Suprapubic skin (tissue), 4 donors: ENCODE results near the gene MAPK12. TPM values are rescaled to one million over a fixed set of nuclear protein-coding genes. Genes with fewer than 3 reads are reported as not detected.
A peak's percentile ranks its signal among the peaks of the same experiment; 100 is the strongest.

ENCODE experiments used
- DNase-seq, 2 donors: peaks; one replicate each; pipeline ENCODE4 v3.0.0-alpha.2; 2019; ENCODE audit warnings: low spot score in 2 of 2
- H3K27ac ChIP-seq: fragments of 200-600 bp; sonication (generic); one replicate; pipeline ENCODE4 v1.5.1; 2019
- H3K27me3 ChIP-seq: fragments of 200-600 bp; sonication (generic); one replicate; pipeline ENCODE4 v1.5.1; 2019
- H3K36me3 ChIP-seq: fragments of 200-600 bp; sonication (generic); one replicate; pipeline ENCODE4 v1.5.1; 2019
- H3K4me1 ChIP-seq: fragments of 200-600 bp; sonication (generic); one replicate; pipeline ENCODE4 v1.5.1; 2019
- H3K4me3 ChIP-seq: fragments of 200-600 bp; sonication (generic); one replicate; pipeline ENCODE4 v1.5.1; 2019; ENCODE audit warnings: mild to moderate bottlenecking
- H3K9me3 ChIP-seq: fragments of 200-600 bp; sonication (generic); one replicate; pipeline ENCODE4 v1.5.1; 2019
- CTCF ChIP-seq, 2 donors: fragments of 200-600 bp in 1 of 2; fragments of 450-650 bp in 1 of 2; sonication (generic) in 1 of 2; IDR thresholded peaks; one replicate each; pipeline ENCODE4 v1.5.1; 2016 to 2019; ENCODE audit warnings: antibody characterized with exemption in 2 of 2, mild to moderate bottlenecking in 1 of 2, moderate library complexity in 1 of 2
- EP300 ChIP-seq: sonication (generic); formaldehyde crosslinking; IDR thresholded peaks from one replicate; pipeline ENCODE4 v1.6.1; 2017; ENCODE audit warnings: antibody characterized with exemption
- POLR2A ChIP-seq, 2 donors: fragments of 450-650 bp; IDR thresholded peaks; one replicate each; pipeline ENCODE4 v1.6.1; 2017; ENCODE audit warnings: antibody characterized with exemption in 2 of 2, mild to moderate bottlenecking in 2 of 2, moderate library complexity in 2 of 2
- POLR2AphosphoS5 ChIP-seq, 3 donors: sonication (generic); formaldehyde crosslinking; IDR thresholded peaks; one replicate each; pipeline ENCODE4 v1.6.1; 2017; ENCODE audit warnings: antibody characterized with exemption in 3 of 3
- WGBS: methylation state at CpG from one replicate; pipeline ENCODE4 v1.1.5; 2018; 5-methylcytosine and 5-hydroxymethylcytosine counted together
- total RNA-seq, 4 donors: library from RNA; depleted of rRNA; stranded (reverse); fragments of >200 nt; gene quantifications; one replicate each; pipeline ENCODE4 v1.1.0, GENCODE V29; 2016

MAPK12 gene
- total RNA-seq, 4 donors from 2014 or later, result 1.3 to 5.7 (median 3.3) TPM

GRCh38 chr22:50266994-50267393, 5.5 kb upstream of the MAPK12 start:
- Histone ChIP-seq H3K4me3 (peak overlapping the region; percentile 39), H3K9me3 (no peaks in the 10 kb centered on the region), H3K27me3 (peaks cover 24% of the 10 kb centered on the region), H3K27ac (no peak overlapping the region), H3K36me3 (no peaks in the 10 kb centered on the region), H3K4me1 (peaks cover 57% of the 10 kb centered on the region)
- no peak for TF ChIP-seq POLR2AphosphoS5 (IDR thresholded peaks at IDR 0.05)
- no peak for DNase-seq
- WGBS, result 75% methylated on average over 4 of the region's 37 CpGs

- DNase-seq, result no peak
- Histone ChIP-seq H3K9me3 (no peaks in the 10 kb centered on the region), H3K27ac (no peak overlapping the region), H3K4me3 (no peak overlapping the region), H3K4me1 (peaks cover 57% of the 10 kb centered on the region), H3K36me3 (no peaks in the 10 kb centered on the region), H3K27me3 (peaks cover 43% of the 10 kb centered on the region)
- TF ChIP-seq POLR2AphosphoS5 (IDR thresholded peaks at IDR 0.05), result no peak
- no peak for TF ChIP-seq CTCF (IDR thresholded peaks at IDR 0.05)
- TF ChIP-seq EP300, result no peak
- TF ChIP-seq POLR2A (IDR thresholded peaks at IDR 0.05), result no peak
- 83% methylated on average over 11 of the region's 15 CpGs for WGBS
These were observed 3.6 kb upstream of the MAPK12 start for GRCh38 chr22:50264946-50265669.

GRCh38 chr22:50264104-50264745, 2.7 kb upstream of the MAPK12 start:
- 89% methylated on average over 12 of the region's 15 CpGs for WGBS
- TF ChIP-seq POLR2AphosphoS5 (IDR thresholded peaks at IDR 0.05) (no peak), CTCF (IDR thresholded peaks at IDR 0.05) (no peak), POLR2A (IDR thresholded peaks at IDR 0.05) (no peak), EP300 (no peak)
- Histone ChIP-seq H3K4me3 (no peak overlapping the region), H3K27me3 (peaks cover 52% of the 10 kb centered on the region), H3K36me3 (no peaks in the 10 kb centered on the region), H3K9me3 (no peaks in the 10 kb centered on the region), H3K4me1 (peaks cover 49% of the 10 kb centered on the region), H3K27ac (no peak overlapping the region)
- DNase-seq, result no peak

- 69% methylated on average over 8 of the region's 9 CpGs for WGBS
- no peak for DNase-seq
- TF ChIP-seq POLR2AphosphoS5 (IDR thresholded peaks at IDR 0.05) (no peak), EP300 (no peak)
- Histone ChIP-seq H3K4me1 (peaks cover 38% of the 10 kb centered on the region), H3K27ac (no peak overlapping the region), H3K4me3 (no peak overlapping the region), H3K36me3 (no peaks in the 10 kb centered on the region), H3K9me3 (no peaks in the 10 kb centered on the region), H3K27me3 (peaks cover 61% of the 10 kb centered on the region)
These were observed 1.6 kb upstream of the MAPK12 start for GRCh38 chr22:50262973-50263617.

GRCh38 chr22:50262460-50262911, 1.0 kb upstream of the MAPK12 start:
- H3K36me3 ChIP-seq, result no peaks in the 10 kb centered on the region
- no peak for TF ChIP-seq POLR2AphosphoS5 (IDR thresholded peaks at IDR 0.05)
- TF ChIP-seq POLR2A (IDR thresholded peaks at IDR 0.05), result no peak
- no peak for TF ChIP-seq EP300
- H3K4me3 ChIP-seq, result no peak overlapping the region
- H3K27ac ChIP-seq, result no peak overlapping the region
- WGBS, result no CpG with 5 or more reads among the region's 7 CpGs
- no peak for DNase-seq
- H3K27me3 ChIP-seq, result peaks cover 66% of the 10 kb centered on the region
- H3K9me3 ChIP-seq, result no peaks in the 10 kb centered on the region
- peaks cover 32% of the 10 kb centered on the region for H3K4me1 ChIP-seq

- H3K4me1 ChIP-seq, result peaks cover 27% of the 10 kb centered on the region
- no peaks in the 10 kb centered on the region for H3K9me3 ChIP-seq
- no peak overlapping the region for H3K27ac ChIP-seq
- H3K36me3 ChIP-seq, result no peaks in the 10 kb centered on the region
- 0% methylated on average over 5 of the region's 92 CpGs for WGBS
- no peak for DNase-seq
- peak overlapping the region; percentile 51 for H3K4me3 ChIP-seq
- H3K27me3 ChIP-seq, result peaks cover 63% of the 10 kb centered on the region
- TF ChIP-seq POLR2AphosphoS5 (IDR thresholded peaks at IDR 0.05), result no peak
- TF ChIP-seq EP300, result no peak
- TF ChIP-seq CTCF (IDR thresholded peaks at IDR 0.05), result no peak
- TF ChIP-seq POLR2A (IDR thresholded peaks at IDR 0.05), result no peak
These were observed 475 bp downstream of the MAPK12 start for GRCh38 chr22:50260801-50261614.
